ENCODE data around the gene BPHL. TPM values are rescaled to one million over a fixed set of nuclear protein-coding genes. Genes with fewer than 3 reads are reported as not detected.

BPHL gene
- total and polyA plus RNA-seq, 7 donors = 8.6 to 28.9 (median 11.0) TPM

DNA sequence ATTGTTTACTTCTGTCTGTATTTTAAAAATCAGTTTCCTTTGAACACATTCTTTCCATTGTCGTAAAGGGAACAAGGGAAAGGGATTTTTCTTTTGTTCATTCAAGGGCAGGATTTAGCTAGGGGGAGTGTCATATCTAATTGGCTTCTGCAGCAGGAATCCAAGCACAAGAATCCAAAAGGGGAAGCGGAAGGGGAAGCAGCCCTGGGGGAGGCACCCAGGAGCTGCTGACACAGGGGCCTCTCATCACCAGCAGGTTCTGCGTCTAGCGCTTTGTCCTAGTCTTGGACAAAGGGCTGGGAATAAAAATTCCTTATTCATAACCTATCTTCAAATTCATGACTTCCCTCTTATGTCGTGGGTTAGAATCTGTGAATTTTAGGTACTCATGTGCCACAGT, 36.6 kb upstream of the BPHL start:
- TF ChIP-seq CTCF (IDR thresholded peaks at IDR 0.05) = no peak
- TF ChIP-seq EP300 (IDR thresholded peaks at IDR 0.05) = no peak
- no peak for TF ChIP-seq POLR2AphosphoS5 (IDR thresholded peaks at IDR 0.05)
- TF ChIP-seq POLR2A (IDR thresholded peaks at IDR 0.05) = no peak
- Histone ChIP-seq H3K27ac (no peak overlapping the region), H3K27me3 (no peaks in the 10 kb centered on the region), H3K4me1 (no peaks in the 10 kb centered on the region), H3K9me3 (no peaks in the 10 kb centered on the region), H3K36me3 (peaks cover 8 to 98% (median 53%) of the 10 kb centered on the region in 4 donors), H3K4me3 (no peak overlapping the region)
- WGBS, 2 donors = 95% methylated on average over 5 of the region's 5 CpGs
- intact Hi-C loops (cut with DNase I) = no loop called here
- DNase-seq = no peak

GRCh38 chr6:3085074-3085473, 33.4 kb upstream of the BPHL start:
- no peak for DNase-seq
- no peaks in the 10 kb centered on the region for H3K27me3 ChIP-seq
- intact Hi-C loops (cut with DNase I) = no loop called here
- H3K4me1 ChIP-seq = no peaks in the 10 kb centered on the region
- peaks cover 7 to 89% (median 42%) of the 10 kb centered on the region in 4 donors for H3K36me3 ChIP-seq
- no peak overlapping the region for H3K27ac ChIP-seq
- no peaks in the 10 kb centered on the region for H3K9me3 ChIP-seq
- TF ChIP-seq POLR2A (IDR thresholded peaks at IDR 0.05) (no peak), CTCF (IDR thresholded peaks at IDR 0.05) (no peak)
- WGBS, 2 donors = 98% methylated on average over 4 of the region's 4 CpGs
- no peak overlapping the region for H3K4me3 ChIP-seq

DNA sequence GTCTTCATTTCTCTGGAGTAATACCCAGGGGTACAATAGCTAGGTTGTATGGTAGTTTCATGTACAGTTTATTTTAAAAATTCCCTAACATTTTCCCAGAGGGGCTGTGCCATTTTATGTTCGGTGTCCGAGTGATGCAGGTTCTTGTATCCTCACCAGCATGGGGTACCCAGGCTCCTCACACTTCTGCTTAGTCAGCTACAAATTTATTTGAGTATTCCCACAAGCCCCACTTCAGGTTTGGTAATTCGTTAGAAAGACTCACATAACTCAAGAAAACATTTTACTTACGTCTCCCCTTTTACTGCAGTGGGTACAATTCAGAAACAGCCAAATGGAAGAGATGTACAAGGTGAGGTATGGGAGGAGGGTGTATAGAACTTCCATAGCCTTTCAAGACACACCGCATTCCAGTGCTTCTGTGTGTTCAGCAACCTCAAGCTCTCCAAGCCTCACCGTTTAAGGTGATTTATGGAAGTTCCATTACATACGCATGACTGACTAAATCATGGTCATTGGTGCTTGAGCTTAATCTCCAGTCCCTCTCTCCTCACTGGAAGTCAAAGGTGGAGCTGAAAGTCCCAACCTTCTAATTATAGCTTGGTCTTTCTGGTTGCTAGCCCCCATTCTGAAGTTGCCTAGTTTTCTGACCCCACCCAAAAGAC, 32.1 kb upstream of the BPHL start:
- TF ChIP-seq CTCF (IDR thresholded peaks at IDR 0.05) = no peak
- TF ChIP-seq POLR2A (IDR thresholded peaks at IDR 0.05) = no peak
- TF ChIP-seq POLR2AphosphoS5 (IDR thresholded peaks at IDR 0.05) = no peak
- no peak for TF ChIP-seq EP300 (IDR thresholded peaks at IDR 0.05)
- Histone ChIP-seq H3K27me3 (no peaks in the 10 kb centered on the region), H3K36me3 (peaks cover 0 to 82% (median 41%) of the 10 kb centered on the region in 4 donors), H3K9me3 (no peaks in the 10 kb centered on the region), H3K4me3 (no peak overlapping the region), H3K4me1 (no peaks in the 10 kb centered on the region), H3K27ac (no peak overlapping the region)
- WGBS, 2 donors = 65 to 89% methylated on average over 7 of the region's 7 CpGs
- no peak for DNase-seq
- intact Hi-C loops (cut with DNase I) = no loop called here

DNA sequence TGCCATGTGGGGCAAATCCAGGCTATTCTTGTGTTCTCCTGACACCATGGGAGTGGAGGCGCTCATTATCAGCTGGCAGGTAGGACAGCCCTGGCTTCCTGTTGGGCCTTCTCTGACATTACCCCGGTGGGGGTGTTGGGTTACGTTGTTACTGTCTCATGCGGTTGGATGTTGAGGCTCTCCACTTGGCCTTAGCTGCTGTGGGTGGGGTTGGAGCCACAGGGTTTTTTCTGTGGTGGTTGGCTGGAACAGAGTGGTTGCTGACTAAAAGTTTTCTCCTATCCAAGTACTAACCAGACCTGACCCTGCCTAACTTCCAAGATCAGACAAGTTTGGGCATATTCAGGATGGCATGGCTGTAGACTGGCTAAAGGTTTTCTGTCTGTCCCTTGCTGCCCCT, 30.1 kb upstream of the BPHL start:
- intact Hi-C loops (cut with DNase I) = no loop called here

More for the DNA sequence above, 30.1 kb upstream of the BPHL start:
- TF ChIP-seq POLR2A (IDR thresholded peaks at IDR 0.05) (no peak), EP300 (IDR thresholded peaks at IDR 0.05) (no peak), POLR2AphosphoS5 (IDR thresholded peaks at IDR 0.05) (no peak), CTCF (IDR thresholded peaks at IDR 0.05) (no peak)
- 82 to 91% methylated on average over 4 of the region's 4 CpGs for WGBS, 2 donors
- no peak overlapping the region for H3K4me3 ChIP-seq
- no peaks in the 10 kb centered on the region for H3K4me1 ChIP-seq
- H3K27me3 ChIP-seq = no peaks in the 10 kb centered on the region
- no peak for DNase-seq
- H3K27ac ChIP-seq = peak overlapping the region in 3 of 4 donors; percentile 41 to 49 (median 48)
- peaks cover 0 to 62% (median 29%) of the 10 kb centered on the region in 4 donors for H3K36me3 ChIP-seq
- no peaks in the 10 kb centered on the region for H3K9me3 ChIP-seq

All from sigmoid colon (tissue), 7 donors.